ENCODE results near the gene TSKU.
"Not testable (repeated sequence)": the region's sequence is repeated elsewhere in the genome, so short reads cannot be mapped to it uniquely, and the experiment has no call there.

TSKU gene

GRCh38 chr11:76827005-76827404 is 43.8 kb downstream of the TSKU start:
- DNase-seq, result not testable (repeated sequence)

GRCh38 chr11:76830639-76831327 is 47.6 kb downstream of the TSKU start:
- DNase-seq, result no peak

GRCh38 chr11:76831686-76832310 is 48.6 kb downstream of the TSKU start:
- DNase-seq, result no peak

GRCh38 chr11:76832361-76832760 is 49.2 kb downstream of the TSKU start:
- DNase-seq, result no peak

- DNase-seq, result no peak
These were observed 51.0 kb downstream of the TSKU start for GRCh38 chr11:76834151-76834550.

GRCh38 chr11:76835036-76835435 is 51.9 kb downstream of the TSKU start:
- no peak for DNase-seq

- peak; percentile 92 for DNase-seq
These were observed 52.9 kb downstream of the TSKU start for GRCh38 chr11:76835928-76836612.

GRCh38 chr11:76836613-76837291 is 53.6 kb downstream of the TSKU start:
- no peak for DNase-seq

- DNase-seq, result no peak
These were observed 54.8 kb downstream of the TSKU start for GRCh38 chr11:76837696-76838677.

- peak; percentile 30 for DNase-seq
These were observed 55.5 kb downstream of the TSKU start for GRCh38 chr11:76838678-76839068.

- no peak for DNase-seq
These were observed 56.2 kb downstream of the TSKU start for GRCh38 chr11:76839311-76839710.

GRCh38 chr11:76841923-76842452 is 58.8 kb downstream of the TSKU start:
- DNase-seq, result no peak

- DNase-seq, result no peak
These were observed 60.8 kb downstream of the TSKU start for GRCh38 chr11:76843907-76844306.

GRCh38 chr11:76844511-76844910 is 61.4 kb downstream of the TSKU start:
- DNase-seq, result no peak

GRCh38 chr11:76845069-76845468 is 61.9 kb downstream of the TSKU start:
- no peak for DNase-seq

GRCh38 chr11:76846441-76846840 is 63.3 kb downstream of the TSKU start:
- no peak for DNase-seq

Measured in NCI-H1092 (cell line).